HG02885 (cell line): ENCODE results near the gene CUL3.
"Not testable (repeated sequence)": the region's sequence is repeated elsewhere in the genome, so short reads cannot be mapped to it uniquely, and the experiment has no call there.

Experiments
- ATAC-seq: cut with Tn5 transposase; IDR thresholded peaks from one replicate; pipeline ENCODE4 v1.9.1; 2021; ENCODE audit warnings: mild to moderate bottlenecking; ENCODE audit not compliant: unreplicated experiment, poor library complexity

Gene CUL3

DNA sequence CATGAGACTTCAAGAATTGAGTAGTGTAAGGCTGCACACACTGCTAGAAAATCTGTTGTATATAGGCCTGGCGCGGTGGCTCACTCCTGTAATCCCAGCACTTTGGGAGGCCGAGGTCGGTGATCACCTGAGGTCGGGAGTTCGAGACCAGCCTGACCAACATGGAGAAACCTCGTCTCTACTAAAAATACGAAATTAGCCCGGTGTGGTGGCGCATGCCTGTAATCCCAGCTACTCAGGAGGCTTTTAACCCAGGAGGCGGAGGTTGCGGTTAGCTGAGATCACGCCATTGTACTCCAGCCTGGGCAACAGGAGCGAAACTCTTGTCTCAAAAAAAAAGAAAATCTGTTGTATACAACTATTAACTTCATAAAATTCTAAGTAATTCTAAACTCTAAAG, 2.1 kb downstream of the CUL3 start:
- not testable (repeated sequence) for ATAC-seq

GRCh38 chr2:224580248-224580647, 4.9 kb downstream of the CUL3 start:
- no peak for ATAC-seq

DNA sequence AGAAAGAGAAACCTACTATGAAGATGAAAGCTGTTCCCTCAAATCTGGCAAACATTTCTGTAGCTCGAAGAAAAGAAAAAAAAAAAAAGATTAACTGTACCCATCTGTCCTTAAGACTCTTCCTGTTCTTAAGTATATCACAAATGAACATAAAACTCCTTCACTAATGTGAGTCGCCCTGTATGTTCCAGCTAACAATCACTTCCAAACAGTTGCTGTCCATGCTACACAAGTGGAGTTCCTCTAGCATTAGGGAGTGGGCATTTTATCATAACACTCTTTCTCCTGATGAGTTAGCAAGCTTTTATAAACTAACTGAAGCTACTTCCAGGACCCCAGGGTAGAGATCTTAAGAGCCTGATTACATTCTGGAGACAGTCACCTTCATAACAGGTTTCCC, 5.8 kb downstream of the CUL3 start:
- no peak for ATAC-seq

GRCh38 chr2:224577541-224577940, 7.6 kb downstream of the CUL3 start:
- ATAC-seq = no peak

DNA sequence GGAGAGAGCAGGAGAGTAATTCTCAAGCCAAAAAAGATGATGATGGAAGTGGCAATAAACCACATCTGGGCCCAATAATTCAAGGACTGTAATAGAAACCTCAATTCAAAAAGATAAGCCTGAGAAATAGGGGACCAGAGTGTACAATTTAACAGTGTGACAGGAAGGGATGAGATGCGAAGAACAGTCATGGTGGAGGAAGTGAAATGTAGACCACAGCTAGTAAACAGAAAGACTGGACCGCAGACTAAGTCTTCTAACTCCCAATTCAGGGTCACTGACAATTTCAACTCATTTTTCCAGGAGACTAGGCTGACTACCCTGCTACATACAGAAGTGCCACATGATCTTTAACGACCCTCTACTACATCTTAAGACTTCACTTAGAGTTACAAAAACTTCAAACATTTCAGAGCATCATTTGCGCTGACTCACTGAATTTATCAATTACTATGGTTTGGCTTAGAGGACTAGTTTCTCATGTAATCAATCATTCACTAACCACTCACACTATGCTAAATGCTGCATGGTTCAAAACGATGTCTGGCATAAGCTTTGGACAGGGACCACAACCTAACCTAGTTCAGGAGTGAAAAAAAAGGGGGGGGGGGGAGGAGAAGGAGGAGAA, 9.0 kb downstream of the CUL3 start:
- ATAC-seq = peak; percentile 86

- no peak for ATAC-seq
Measured at GRCh38 chr2:224574423-224575084, 10.6 kb downstream of the CUL3 start.

DNA sequence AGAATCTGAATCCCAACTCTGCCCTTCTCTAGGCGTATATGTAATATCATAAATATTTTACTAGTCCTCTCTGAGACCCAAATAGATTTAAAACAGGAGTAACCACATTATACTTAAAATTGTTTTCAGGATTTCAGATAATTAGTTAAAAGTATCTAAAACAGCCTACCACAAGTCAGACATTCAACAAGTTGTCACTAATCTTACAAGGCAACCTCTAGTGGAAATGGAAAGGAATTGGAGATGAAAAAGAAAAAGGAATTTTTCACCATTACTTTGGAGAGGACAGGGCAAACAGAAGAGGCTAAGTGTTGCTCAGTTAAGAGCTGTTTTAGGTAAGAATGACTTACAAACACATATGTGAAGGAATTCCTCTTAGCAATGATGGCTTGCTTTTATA, 11.4 kb downstream of the CUL3 start:
- no peak for ATAC-seq

- no peak for ATAC-seq
Measured at GRCh38 chr2:224572338-224572737, 12.8 kb downstream of the CUL3 start.

GRCh38 chr2:224570328-224570993, 14.7 kb downstream of the CUL3 start:
- peak; percentile 71 for ATAC-seq

DNA sequence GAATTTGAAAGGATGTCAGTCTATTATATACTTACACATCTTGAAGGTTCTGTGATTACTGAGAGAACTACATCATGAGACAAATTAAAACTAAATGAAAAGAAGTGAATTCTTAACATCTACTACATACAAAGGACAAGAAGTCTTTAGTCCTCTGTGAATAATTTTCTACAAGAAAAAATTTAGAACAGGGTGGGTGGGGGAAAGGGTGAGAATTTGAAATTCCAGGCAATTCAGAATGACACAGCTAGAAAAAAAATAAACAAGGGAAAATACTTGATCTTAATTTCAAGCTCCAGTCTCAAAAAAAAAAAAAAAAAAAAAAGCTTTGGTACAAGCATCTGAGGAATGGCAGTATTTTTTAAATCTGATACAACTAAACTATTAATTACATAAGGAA, 15.5 kb downstream of the CUL3 start:
- ATAC-seq = no peak

- ATAC-seq = no peak
Measured at GRCh38 chr2:224565452-224566035, 19.6 kb downstream of the CUL3 start.

GRCh38 chr2:224563537-224563936, 21.6 kb downstream of the CUL3 start:
- no peak for ATAC-seq

DNA sequence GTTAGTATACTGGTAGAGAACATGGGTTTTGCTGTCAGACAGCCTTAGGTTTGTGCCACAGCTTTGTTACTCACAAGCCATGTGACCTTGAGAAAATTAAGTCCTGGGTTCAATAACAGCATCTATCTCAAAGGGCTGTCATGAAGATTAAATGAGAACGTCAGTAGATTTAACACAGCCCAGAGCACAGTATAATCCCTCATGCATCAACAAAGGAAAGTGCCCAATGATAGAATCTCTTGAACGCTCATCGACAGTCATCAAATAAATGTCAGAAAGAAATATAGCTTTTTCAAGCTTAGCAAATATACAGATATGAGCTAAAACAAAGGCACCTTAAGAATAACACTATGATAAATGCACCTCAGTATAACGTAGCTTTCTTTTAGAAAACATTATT, 22.3 kb downstream of the CUL3 start:
- ATAC-seq = no peak

DNA sequence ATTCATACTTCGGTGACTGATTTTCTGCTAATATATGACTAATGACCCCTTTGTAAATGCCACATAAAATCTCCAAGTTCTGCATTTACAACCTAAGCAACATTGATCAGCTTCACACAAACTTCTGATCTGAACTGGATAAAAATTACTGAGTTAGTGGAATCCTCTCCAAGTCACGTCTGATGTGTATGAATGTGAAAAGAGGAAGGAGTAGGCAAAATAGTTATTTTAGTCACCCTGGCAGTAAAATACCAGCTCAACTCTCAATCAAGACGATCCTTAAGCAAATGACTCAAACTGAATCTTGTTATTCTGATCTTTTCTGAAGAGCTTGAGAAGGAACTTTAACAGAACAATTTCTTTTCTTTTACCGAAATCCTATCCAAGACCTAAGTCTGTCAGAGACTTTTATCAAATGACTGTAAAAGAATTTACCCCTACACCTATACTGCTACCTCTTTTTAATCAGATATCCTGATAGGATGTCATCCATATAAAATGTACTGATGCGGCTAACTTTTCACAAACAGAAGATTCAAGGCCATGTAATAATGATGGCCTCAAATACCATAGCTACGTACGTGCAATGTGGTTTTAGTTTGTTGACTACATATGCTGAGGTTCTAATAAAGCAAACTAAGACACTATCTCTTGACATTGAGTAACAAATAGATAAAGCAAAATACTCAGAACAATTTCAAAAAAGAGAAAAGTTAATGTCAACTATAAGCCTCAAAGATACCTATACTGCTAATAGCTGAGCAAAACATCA, 23.7 kb downstream of the CUL3 start:
- peak; percentile 71 for ATAC-seq

DNA sequence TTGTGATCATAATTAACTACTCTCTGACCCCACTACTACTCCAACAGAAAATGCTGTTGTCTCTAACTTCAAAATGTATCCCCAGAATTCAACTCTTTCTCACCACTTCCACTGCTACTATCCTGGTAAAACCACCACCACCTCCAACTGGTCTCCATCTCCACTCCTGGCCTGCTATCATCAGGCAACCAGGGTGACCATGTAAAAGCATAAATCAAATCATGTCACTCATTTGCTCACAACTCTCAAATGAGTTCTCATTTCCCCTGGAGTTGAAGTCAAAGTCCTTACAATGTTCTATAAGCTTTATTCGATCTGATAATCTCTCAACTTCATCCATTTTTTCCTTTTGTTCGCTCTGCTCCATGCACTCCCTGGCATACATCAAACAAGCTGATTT, 24.6 kb downstream of the CUL3 start:
- no peak for ATAC-seq

DNA sequence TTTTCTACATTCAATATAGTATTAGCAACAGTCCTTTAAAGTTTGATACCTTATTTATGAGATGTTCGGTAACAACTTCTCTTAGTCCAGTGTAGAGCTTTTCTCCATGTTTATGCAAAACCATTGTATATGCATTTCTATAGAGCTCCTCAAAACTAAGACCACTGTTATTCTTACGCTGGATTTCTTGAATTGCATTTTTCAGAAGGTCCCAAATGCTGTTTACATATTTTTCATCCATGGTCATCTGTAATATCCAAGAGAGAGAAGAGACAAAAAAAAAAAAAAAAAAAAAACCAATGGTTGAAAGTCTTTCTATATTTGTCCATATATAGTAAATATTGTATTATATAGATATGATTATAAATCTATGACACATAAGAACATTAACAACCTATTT, 27.6 kb downstream of the CUL3 start:
- ATAC-seq = no peak

DNA sequence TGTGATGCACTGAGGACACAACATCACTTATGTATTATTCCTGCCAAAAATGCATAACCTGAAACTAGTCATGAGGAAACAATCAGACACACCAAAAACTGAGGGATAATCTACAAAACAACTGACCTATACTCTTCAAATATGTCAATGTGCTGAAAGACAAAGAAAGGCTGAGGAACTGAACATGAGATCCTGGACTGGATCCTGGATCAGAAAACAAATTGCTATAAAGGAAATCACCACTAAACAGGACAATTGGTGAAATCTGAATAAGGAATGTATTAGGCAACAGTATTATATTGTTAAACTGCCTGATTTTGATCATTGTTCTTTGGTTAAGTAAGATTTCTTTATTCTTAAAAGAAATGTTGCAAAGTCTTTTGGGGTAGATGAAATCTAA, 28.8 kb downstream of the CUL3 start:
- ATAC-seq = no peak

DNA sequence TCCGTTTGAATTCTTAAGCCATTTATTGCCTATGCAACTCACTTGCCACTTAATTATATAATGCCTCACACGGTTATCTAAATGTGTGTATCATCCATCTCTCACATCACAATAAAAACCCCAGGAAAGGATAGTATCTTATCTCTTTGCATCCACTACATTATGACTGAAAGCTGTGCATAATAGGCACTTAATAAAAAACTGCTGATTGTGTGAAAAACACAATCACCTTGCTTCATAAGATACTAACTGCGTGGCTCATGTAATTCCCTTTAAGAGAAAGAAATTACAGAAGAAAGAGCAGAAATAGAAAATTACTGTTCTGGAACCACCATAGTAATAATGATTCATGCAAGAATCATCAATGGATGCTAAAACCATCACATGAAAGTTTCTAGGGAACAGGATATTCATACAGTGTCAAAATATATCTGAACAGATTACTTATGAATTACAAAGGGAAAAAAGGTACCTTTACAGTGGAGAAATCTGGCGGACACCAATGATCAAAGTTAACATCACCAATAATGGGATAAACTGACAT, 29.3 kb downstream of the CUL3 start:
- ATAC-seq = no peak

DNA sequence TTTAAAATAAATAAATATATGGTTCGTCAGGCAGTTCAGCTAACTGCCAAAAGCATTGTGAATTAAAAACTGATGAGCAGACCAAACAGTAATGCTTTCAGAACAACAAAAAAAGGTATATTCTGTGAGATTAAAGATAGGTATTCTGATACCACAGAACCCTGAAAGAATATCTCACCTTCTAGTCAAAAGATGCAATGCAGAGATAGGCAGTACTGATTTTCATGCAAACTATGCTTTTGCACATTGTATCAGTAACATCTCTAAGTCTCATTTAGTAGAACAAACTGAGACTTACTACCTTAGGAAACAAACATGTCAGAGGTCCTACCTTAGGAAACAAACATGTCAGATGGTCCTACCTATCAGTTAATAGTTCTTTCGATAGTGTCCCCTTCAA, 32.4 kb downstream of the CUL3 start:
- no peak for ATAC-seq

DNA sequence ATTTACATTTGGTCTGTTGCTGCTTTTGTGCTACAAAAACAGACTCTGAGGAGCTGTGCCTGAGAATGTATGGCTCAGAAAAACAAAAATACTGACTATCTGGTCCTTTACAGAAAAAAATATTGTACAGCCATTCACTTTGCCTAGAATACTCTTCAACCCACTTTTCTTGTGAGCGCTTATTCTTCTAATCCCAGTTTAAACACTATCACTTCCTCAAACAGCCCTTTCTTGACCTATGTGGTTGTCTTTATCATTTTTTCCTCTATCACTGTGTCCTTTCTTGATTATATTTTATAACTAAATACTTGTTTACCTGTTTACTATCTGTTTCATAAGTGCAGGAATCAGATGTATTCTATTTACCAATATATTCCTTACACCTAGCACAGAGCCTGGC, 33.5 kb downstream of the CUL3 start:
- ATAC-seq = no peak
